Measurements from ENCODE around the gene TRAPPC10.
A peak's percentile ranks its signal among the peaks of the same experiment; 100 is the strongest.

TRAPPC10 gene

DNA sequence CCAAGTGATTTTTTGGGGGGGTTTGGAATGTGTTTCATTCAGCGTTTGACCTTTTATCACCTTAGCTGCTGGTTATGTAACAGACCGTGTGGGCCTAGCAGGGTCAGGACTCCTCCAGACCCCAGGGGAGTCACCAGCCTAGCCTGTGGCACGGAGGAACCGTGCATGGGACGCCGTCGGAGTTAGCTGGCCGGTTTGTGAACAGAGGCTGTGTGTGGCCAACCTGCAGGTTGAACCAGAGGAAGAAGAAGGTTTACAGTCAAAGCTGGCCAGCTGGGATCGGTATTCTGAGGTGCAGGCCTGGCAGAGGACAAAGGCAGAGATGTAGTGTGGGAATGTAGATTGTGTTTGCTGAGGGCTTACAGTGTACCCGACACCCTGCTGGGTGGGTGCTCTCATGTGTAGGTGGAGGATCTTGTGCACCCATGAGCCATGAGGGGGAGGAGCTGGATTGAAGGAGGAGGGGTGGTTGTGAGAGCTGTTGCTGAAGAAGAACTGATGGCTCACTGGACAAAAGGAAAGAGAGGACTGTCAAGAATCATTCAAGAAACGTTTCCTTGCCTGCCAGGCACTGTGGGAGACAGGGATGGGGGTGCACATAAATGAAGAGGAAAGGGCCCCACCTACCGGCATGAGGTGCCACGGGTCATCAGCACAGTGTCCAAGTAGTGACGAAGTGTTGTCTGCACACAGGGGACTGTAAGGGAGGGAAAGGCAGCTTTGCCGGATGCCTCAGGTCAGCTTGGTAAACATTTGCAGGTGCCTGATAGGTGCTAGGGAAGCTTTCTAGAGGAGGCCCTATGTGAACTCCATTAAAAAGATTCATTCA, 55.1 kb downstream of the TRAPPC10 start:
- DNase-seq: no peak
- no peak for ATAC-seq

DNA sequence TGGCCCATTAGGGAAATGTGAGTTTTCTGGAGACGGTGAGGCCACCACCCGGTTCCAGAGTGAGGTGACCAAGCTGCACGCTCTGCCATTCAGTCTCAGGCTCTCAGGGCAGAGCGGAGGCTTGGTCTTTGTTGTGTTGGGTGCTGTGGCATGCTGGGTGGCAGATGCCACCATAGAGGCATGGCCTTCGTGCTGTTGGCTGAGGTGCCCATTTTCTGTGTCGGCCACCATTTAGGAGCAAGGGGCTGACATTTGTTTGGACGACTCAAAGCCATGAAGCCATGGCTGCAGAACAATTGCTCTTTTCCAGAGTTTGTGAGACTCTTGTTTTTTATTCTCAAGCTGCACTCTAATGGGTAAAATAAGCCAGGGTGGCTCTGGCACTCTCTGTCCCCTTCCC, 58.3 kb downstream of the TRAPPC10 start:
- ATAC-seq: no peak

DNA sequence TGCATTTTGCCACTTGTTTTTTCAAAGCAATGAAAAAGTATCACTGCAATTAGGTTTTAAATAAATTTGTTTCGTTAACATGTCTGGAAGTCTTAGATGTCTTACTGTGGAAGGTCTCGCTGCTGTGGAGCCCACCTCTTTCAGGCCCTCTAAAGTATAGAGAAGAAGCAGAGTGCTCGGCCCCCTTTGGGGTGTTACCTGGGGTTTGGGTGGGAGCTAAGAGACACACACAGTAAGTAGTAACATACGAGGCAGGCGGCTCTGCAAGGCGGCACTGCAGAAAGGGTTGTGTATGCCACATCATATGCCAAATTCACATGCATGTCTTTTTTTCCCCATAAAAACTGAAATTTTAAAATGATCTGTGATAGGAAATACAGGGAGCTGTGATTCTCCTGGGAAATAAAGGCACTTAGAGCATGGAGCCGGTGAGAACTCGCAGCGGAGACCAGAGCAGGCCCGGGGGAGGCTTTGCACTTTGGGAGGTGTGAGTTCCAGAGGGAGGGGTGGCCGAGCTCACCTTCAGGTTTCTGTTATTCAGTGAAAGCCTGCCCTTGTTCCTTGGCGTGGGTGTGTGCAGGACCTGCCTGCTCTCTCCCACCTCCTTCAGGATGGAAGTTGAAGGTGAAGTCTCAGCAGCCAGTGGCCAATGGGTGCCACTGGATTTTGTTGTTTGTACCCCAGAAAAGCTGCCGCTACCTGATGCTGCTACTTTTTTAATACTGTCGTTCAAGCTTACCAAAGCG, 59.4 kb downstream of the TRAPPC10 start:
- no peak for DNase-seq
- ATAC-seq: no peak

More for the DNA sequence above, 58.3 kb downstream of the TRAPPC10 start:
- no peak for DNase-seq

DNA sequence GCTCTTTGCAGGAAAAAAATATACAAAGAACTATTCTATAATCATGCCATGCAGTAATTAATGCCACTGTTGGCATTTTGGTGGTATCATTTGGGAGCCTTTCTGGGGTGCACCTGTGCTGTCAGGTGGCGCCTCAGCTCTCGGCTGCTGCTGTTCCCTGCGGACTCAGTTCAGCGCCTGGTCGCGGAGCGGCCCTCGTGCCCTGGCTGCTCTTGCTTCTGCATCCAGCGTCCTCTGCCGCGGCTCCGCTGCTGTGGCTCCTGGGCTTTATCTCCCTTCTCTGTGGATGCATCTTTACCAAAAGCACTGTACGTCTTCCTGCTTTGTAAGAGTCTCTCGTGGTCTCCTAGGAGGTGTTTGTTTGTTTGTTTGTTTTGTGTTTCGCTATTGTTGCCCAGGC, 60.0 kb downstream of the TRAPPC10 start:
- no peak for DNase-seq
- ATAC-seq: no peak

- ATAC-seq (no peak), DNase-seq (no peak)
Measured at GRCh38 chr21:44074315-44074958, 62.3 kb downstream of the TRAPPC10 start.

GRCh38 chr21:44076316-44076715, 64.2 kb downstream of the TRAPPC10 start:
- no peak for DNase-seq
- no peak for ATAC-seq

DNA sequence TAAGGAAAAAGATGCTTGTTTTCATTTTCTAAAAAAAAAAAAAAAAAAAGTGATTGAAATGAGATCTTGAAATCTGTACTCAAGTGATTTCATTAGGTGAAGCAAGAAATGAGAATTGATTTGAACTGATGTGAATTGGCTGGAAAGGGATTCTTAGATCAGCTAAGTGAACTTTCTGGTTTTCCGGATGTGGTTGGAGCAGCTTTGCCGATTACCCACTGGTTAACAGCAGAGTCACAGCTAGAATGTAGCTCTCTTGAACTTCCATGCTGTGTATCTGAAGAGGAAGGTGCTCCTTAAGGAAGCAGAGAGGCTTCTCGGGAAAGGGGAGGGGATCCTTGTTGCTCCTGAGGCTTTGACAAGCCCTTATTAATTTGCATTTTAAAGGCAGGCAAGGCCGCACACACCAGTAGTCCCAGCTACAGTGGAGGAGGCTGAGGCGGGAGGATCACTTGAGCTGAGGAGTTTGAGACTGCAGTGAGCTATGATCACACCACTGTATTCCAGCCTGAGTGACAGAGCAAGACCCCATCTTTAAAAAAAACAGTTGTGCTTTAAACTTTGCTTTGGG, 66.4 kb downstream of the TRAPPC10 start:
- ATAC-seq: no peak
- no peak for DNase-seq

- ATAC-seq: no peak
- no peak for DNase-seq
Measured at GRCh38 chr21:44079446-44079845, 67.3 kb downstream of the TRAPPC10 start.

DNA sequence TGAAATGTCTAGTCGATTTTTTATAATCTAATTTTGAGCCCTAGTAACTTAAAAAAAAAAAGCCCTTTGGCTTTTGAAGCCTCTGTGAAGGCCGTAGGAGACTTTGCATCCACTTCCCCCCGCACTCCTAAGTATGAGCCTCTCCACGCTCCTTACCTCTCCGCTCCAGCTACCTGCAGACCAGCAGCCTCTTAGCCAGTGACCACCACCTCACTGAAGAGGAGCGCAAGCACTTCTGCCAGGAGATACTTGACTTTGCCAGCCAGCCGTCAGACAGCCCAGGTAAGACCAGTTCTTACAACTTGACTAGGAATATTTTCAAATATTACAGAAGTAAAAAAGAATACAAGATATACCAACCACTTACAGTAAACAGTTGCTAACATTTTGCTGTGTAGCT, 67.7 kb downstream of the TRAPPC10 start:
- DNase-seq: no peak
- no peak for ATAC-seq

DNA sequence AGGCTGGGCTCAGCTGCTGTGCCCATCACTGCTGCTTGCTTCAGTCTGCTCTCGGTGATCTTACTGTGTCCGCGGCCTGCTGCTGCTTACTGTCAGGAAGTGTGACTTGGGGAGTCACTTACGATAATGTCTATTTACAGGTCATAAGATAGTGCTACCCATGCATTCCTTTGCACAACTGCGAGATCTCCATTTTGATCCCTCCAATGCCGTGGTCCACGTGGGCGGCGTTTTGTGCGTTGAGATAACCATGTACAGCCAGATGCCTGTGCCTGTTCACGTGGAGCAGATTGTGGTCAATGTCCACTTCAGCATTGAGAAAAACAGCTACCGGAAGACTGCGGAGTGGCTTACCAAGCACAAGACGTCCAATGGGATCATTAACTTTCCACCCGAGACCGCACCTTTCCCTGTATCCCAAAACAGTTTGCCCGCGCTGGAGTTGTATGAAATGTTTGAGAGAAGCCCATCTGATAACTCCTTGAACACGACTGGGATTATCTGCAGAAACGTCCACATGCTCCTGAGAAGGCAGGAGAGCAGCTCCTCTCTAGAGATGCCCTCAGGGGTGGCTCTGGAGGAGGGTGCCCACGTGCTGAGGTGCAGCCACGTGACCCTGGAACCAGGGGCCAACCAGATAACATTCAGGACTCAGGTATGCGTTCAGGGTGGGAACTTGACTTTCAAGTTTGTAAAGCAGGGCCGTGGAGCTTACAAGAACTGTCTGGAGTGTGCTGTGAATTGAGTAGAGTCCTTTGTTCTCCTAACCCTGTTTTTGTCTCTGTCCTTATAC, 70.7 kb downstream of the TRAPPC10 start:
- DNase-seq (peak; percentile 38), ATAC-seq (peak; percentile 16)

GRCh38 chr21:44083631-44084291, 71.7 kb downstream of the TRAPPC10 start:
- peak; percentile 85 for ATAC-seq

DNA sequence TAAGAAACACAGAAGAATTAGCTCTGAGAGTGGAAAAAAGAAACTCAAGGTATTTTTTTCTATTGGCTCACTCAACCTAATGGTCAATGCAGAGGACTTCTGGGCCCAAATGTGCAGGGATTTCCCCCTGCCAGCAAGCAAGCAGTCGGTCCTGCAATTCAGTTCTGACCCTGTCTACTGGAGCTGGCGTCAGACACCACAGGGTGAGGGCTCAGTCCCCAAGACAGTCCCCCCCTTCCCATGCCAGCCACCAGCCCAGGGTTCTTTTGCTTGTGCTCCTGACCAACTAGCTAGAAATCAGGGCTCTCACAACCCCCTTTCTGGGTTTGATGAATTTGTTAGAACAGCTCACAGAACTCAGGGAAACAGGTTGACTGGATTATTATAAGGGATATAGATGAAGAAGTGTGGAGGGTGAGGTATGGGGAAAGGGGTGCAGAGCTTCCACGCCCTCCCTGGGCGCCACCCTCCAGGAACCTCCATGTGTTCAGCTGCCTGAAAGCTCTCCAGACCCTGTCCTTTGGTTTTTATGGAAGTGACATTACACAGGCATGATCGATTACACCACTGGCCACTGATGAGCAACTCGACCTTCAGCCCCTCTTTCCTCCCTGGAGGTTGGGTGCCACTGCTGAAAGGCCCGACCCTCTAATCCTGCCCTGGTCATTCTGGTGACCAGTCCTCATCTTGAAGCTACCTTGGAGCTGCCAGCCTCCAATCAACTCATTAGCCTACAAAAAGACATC, 72.6 kb downstream of the TRAPPC10 start:
- DNase-seq (no peak), ATAC-seq (no peak)

More at GRCh38 chr21:44083631-44084291, 71.7 kb downstream of the TRAPPC10 start:
- peak; percentile 71 for DNase-seq

DNA sequence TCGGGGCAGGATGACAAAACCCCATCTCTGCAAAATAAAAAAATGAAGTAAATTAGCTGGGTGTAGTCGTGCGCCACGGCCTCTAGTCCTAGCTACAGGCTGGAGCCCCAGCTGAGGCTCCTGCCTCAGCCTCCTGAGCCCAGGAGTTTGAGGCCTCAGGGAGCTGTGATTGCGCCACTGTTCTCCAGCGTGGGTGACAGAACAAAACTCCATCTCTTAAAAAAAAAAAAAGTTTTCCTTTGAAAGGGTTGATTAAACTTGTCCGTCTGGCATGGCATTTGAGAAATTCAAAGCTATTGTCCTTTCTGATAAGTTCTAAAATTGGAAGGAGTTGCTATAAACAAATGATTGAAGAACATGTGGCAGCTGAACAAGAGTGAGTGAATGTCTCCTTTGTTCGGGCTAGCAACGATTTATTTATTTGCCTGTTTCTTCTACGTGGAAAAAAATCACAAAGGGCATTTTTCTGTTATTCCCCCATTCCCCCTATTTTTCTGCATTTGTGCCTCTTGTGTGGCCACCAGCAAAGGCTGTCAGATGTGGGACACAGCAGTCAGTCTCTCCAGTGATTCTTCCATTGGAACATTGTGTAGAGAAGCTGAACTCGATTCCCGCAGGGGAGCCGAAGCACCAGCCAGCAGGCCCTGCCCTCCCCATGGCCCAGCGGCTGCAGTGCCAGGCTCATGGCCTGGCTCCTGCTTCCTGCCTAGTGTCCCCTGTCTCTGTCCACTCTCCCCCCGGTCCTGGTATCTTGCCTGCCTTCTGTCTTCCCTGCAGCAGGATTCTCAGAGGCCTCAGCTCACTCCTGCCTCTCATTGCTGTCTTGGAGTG, 73.6 kb downstream of the TRAPPC10 start:
- ATAC-seq (no peak), DNase-seq (no peak)

DNA sequence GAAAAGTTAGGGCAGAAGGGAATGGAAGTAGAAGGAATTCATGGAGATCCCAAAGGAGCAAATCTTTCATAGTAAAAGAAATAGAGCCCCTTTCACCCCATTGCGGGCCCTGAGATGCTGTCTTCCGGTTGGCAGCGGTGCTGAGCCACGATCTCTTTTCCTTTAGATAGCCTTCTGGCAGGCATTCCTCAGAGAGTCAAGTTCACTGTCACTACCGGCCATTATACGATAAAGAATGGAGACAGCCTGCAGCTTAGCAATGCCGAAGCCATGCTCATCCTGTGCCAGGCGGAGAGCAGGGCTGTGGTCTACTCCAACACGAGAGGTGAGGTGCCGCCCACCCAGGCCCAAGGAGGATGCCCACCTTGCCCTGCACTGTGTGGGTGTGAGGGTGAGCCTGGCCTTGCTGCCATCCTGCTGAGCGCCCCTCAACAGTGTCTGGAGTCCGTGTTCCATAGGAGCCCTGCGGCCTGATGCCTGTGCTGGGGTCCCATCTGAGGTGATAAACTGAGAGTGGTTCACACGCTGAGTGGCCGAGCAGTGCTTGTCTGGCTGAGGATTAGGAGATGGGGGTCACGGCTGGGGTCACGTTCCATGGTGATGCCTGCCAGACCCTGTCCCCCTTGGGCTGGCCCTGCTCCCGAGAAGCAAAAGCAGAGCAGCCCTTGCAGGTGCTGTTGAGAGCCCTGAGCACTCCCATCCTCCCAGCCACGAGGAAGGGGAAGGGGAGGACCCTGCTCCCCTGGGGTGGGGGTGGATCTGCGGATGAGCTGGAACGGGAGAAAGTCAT, 74.7 kb downstream of the TRAPPC10 start:
- no peak for ATAC-seq
- no peak for DNase-seq

GRCh38 chr21:44087426-44088400, 75.6 kb downstream of the TRAPPC10 start:
- no peak for ATAC-seq
- no peak for DNase-seq

DNA sequence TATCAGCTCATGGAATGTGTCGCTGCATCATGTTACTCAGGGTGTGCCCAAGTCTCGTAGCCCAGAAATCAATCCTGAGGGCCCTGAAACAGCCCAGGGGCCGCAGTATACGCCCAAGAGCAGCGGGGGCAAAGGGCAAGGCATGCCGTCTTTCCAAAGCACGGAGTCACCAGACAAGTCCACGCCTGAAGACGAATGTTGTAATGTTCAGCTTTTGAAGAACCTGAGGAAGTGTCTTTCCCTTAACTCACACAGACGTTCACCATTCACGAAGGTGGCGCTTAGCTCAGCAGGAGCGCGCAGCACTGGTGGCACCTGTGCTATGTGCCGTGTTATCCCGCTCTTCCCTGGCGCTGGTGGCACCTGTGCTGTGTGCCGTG, 76.3 kb downstream of the TRAPPC10 start:
- ATAC-seq (no peak), DNase-seq (no peak)

Data from stimulated activated naive CD8-positive, alpha-beta T cell treated with anti-CD3 and anti-CD28 coated beads, Interleukin-15, Interleukin-2, amounts not matched to agents 100 U/mL and 50 U/mL, for 24 hours (primary cell).